NCI-H2107 treated with DMSO at 0.1 percent for 48 hours (cell line): Measurements from ENCODE around the gene SLC35E2B.
"Not testable (repeated sequence)": the region's sequence is repeated elsewhere in the genome, so short reads cannot be mapped to it uniquely, and the experiment has no call there.

ENCODE experiments used
- DNase-seq: peaks from one replicate; lab custom pipeline; 2025; ENCODE audit not compliant: unreplicated experiment; lab: John Stamatoyannopoulos, UW

Gene SLC35E2B

GRCh38 chr1:1704284-1704957 lies 11.8 kb upstream of the SLC35E2B start:
- not testable (repeated sequence) for DNase-seq

- DNase-seq: no peak
These were observed 11.2 kb upstream of the SLC35E2B start for GRCh38 chr1:1703796-1704195.

GRCh38 chr1:1702506-1702905 lies 9.9 kb upstream of the SLC35E2B start:
- DNase-seq: not testable (repeated sequence)

DNA sequence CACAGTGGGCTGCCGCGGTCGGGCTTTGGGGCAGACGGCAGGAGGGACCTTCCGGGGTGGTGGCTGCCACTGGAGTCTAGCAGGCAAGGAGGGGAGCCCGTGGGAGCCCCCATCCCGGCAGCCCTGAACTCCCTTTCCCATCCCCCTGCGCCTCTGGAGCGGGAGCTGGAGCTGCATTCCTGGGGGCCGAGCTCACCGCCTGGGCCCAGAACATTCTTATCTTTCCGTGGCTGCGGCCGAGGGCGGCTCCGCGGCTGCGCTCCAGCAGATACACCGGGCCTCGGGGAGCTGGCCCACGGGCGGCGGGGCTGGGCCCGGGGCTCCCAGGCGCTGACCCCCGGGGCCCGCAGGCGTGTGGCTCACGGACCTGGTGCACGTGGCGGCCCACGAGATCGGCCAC lies 8.0 kb upstream of the SLC35E2B start:
- DNase-seq: not testable (repeated sequence)

DNA sequence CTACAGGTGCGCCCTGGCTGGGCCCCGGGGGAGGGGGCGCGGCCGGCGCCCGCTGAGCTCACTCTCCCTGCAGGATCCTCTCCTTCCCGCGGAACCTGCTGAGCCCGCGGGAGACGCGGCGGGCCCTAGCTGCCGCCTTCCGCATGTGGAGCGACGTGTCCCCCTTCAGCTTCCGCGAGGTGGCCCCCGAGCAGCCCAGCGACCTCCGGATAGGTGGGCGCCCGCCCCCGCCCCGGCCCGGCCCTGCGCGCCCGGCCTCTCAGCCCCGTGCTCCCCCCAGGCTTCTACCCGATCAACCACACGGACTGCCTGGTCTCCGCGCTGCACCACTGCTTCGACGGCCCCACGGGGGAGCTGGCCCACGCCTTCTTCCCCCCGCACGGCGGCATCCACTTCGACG lies 7.5 kb upstream of the SLC35E2B start:
- DNase-seq: not testable (repeated sequence)

- not testable (repeated sequence) for DNase-seq
These were observed 6.5 kb upstream of the SLC35E2B start for GRCh38 chr1:1699061-1699460.

DNA sequence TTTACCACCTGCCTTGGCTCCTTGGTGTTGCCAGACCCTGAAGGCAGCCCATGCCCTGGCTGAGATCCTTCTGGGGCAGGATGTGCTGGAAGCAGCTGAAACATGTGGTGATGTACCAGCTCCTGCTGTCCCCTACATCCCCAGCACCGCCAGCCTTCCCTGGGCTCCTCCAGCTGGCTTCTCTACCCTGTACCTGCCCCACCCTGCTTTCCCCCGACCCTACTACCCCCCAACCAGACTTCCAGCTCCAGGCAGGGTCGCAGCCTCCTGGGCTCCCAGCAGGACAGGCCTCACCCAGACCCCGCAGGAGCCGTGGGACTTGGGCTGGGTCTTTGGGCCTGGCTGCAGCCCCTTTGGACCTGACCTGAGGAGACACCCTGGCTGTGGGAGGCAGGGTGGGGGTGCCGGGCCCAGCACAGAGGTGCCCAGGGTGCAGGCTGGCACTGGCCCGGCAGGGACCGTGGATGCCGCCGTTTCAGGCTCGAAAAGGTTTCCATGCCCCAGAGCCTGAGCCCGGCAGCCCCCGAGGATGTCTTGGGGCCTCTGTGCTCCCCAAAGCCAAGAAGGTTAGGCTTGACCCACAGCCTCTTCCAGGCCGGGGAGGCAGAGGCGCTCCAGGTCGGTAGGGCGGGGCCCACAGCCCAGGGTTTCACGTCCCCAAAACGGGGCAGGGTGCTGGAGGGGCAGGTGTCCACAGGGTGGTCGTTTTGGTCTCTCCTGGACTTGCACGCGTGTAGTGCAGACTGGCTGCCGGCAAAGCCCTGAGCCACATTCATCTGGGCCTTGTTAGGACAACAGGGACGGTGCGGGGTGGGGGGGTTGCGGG lies 5.0 kb upstream of the SLC35E2B start:
- DNase-seq: not testable (repeated sequence)

DNA sequence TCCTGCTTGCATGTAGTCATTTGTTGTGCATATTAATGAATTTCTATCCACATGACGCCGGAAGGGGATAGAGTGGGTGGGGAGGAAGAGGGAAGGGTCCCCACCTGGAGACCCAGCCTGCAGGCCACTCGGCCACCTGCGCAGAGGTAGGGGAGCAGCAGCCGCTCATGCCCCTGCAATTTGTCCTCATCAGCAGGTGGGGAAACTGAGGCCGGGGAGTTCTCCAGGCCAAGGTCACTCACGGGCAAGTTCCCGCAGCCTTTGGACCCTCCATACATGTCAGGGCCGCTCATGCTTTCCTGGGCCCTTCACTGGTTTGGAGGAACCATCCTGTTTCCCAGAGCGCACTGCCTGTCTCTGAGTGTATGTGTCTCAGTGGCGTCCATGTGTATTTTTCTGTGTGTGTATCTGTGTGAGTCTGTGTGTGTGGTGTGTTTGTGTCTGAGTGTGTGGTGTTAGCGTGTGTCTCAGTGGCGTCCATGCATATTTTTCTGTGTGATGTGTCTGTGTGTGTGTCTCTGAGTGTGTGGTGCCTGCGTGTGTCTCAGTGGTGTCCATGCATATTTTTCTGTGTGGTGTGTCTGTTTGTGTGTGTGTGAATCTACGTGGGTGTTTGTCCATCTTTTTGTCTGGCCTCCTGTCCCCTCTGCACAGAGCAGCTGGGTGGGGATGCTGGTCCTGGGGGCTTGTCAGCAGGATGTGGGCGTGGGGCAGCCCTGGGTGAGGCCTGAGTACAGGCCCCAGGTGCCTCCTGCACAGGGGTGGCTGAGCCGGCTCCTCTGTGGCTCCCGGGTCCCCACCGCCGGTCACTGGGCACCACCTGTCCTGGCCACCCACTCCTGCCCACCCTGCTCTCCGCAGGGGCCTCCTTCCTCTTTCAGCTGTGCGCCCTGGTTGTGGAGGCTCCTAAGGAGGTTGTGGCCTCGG lies 4.1 kb upstream of the SLC35E2B start:
- not testable (repeated sequence) for DNase-seq

- not testable (repeated sequence) for DNase-seq
These were observed 276 bp downstream of the SLC35E2B start for GRCh38 chr1:1692324-1692713.

- not testable (repeated sequence) for DNase-seq
These were observed 1.2 kb downstream of the SLC35E2B start for GRCh38 chr1:1691443-1691842.

GRCh38 chr1:1689526-1689925 lies 3.1 kb downstream of the SLC35E2B start:
- DNase-seq: not testable (repeated sequence)

- no peak for DNase-seq
These were observed 4.7 kb downstream of the SLC35E2B start for GRCh38 chr1:1687846-1688245.

GRCh38 chr1:1684031-1684681 lies 8.4 kb downstream of the SLC35E2B start:
- DNase-seq: no peak

DNA sequence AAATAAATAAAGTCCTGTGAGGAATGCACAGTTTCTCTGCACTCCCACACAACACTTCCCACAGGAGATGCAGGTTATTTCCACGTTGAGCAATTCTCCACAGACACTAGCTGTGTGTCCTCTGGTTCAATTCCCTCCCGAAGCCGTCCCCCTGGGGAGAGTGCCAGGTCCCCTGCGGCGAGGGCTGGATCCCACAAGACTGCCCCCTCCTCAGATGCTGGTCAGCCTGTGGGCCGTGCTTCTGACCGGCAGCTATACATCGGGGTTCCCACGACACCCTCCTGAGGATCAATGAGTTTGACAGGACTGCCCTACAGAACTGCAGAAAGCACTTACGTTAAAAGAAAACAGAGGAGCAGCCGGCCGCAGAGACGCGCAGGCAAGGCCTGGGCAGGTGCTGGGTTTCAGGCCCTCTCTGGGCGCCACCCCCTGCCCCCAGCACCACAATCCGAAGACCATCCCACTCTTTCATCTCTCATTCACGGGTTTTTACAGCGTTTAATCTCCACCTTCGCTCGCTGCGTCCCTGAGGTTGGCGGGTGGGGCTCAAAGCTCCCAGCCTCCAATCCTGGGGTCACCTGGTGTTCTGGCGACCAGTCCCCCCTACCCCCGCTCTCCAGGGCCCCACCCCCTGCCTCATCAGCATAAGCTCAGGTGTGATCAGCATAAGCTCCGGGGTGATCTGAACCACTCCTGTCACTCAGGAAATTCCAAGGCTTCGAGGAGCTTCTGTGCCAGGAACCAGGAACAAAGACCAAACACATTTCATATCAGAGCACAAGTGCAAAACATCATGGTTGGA lies 9.3 kb downstream of the SLC35E2B start:
- no peak for DNase-seq

DNA sequence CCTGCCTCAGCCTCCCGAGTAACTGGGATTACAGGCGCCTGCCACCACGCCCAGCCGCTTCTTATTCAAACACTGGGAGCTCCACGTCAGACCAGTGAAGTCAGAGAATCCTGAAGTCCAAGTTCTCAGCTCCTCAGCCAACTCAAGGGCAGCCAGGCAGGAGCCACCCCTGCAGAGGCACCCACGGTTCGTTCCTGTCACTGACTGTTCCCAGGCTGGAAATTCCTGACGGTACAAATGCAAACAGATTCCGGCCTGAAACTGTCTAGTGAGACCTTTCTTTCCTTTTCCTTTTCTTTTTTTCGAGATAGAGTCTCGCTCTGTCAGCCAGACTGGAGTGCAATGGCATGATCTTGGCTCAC lies 11.7 kb downstream of the SLC35E2B start:
- no peak for DNase-seq

GRCh38 chr1:1680031-1680911 lies 12.3 kb downstream of the SLC35E2B start:
- DNase-seq: no peak

DNA sequence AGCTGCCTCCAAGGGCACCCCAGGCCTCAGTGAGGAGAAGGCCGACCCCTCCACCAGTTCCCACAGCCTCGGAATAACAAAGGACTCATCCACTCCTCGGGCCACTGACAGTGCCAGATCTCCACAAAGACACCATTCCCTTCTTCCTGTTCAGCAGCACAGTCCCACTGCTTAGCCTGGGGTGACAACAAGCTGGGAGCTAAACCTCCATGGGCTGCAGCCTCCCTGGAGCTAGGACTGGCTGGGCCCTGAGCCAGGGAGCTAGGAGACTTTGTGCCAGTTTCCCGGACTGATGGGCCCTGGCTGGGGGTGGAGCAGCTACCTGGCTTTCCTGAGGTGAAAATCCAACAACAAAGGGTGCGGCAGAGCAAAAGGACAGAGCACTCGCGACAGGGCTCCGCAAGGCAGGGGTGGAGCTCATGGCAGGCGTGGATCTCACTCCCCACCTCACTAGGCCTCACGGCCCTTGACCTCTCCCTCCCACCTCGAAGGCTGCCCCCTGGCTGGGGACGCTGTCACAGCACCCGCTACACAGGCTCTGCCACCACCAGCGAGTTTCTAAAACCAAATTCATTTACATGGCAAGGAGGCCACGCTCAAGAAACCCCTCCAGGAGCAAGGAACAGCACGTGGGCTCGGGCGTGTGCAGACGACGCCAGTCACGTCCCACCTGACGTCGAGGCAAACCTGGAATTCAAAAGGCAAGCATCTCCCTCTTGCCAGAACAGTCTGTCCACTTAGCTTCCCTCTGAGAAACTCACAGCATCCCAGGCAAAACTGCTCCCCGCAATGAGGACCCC lies 13.8 kb downstream of the SLC35E2B start:
- no peak for DNase-seq
